Natural killer cell (primary cell): Measurements from ENCODE around the gene CDKN2AIPNL. TPM values are rescaled to one million over a fixed set of nuclear protein-coding genes. Genes with fewer than 3 reads are reported as not detected.
A peak's percentile ranks its signal among the peaks of the same experiment; 100 is the strongest.

Experiments
- ATAC-seq, 3 donors: fragments of 150-1000 bp in 2 of 3; fragments of 200-7000 bp in 1 of 3; cut with Tn5 transposase; 1 replicate in 1 of 3; 2 replicates in 2 of 3; pipeline ENCODE4 v1.10.0; 2021; ENCODE audit warnings: mild to moderate bottlenecking in 2 of 3, moderate library complexity in 2 of 3
- DNase-seq, 2 donors: peaks; one replicate each; pipeline versions ENCODE4 v3.0.0 to v3.0.0-alpha.2; 2013 to 2021; ENCODE audit warnings: mixed read lengths in 1 of 2
- H3K27ac ChIP-seq: one replicate; pipeline ENCODE4 v1.5.1; 2013; ENCODE audit warnings: mild to moderate bottlenecking, low read length
- H3K27me3 ChIP-seq: one replicate; pipeline ENCODE4 v1.6.1; 2013; ENCODE audit warnings: low read length; ENCODE audit not compliant: control insufficient read depth, insufficient read depth
- H3K36me3 ChIP-seq: one replicate; pipeline ENCODE4 v1.6.1; 2013; ENCODE audit warnings: low read length; ENCODE audit not compliant: control insufficient read depth, insufficient read depth
- H3K4me1 ChIP-seq: one replicate; pipeline ENCODE4 v1.6.1; 2013; ENCODE audit warnings: low read length; ENCODE audit not compliant: control insufficient read depth, insufficient read depth
- H3K4me3 ChIP-seq: one replicate; pipeline ENCODE4 v1.5.1; 2013; ENCODE audit warnings: low read length
- H3K9me3 ChIP-seq: one replicate; pipeline ENCODE4 v1.6.1; 2013; ENCODE audit warnings: low read length; ENCODE audit not compliant: control insufficient read depth, insufficient read depth
- H3K27ac Mint-ChIP-seq, 2 donors: one replicate each; pipeline ENCODE4 v1.8.0; 2022; ENCODE audit warnings: mild to moderate bottlenecking in 2 of 2, mixed read lengths in 2 of 2, moderate library complexity in 1 of 2
- H3K27me3 Mint-ChIP-seq, 2 donors: one replicate each; pipeline ENCODE4 v1.8.0; 2022; ENCODE audit warnings: low read depth in 2 of 2, mixed read lengths in 2 of 2
- H3K36me3 Mint-ChIP-seq: one replicate; pipeline ENCODE4 v1.8.0; 2022; ENCODE audit warnings: mixed read lengths
- H3K4me1 Mint-ChIP-seq, 2 donors: one replicate each; pipeline ENCODE4 v1.8.0; 2022; ENCODE audit warnings: mixed read lengths in 2 of 2
- H3K4me3 Mint-ChIP-seq: one replicate; pipeline ENCODE4 v1.8.0; 2022; ENCODE audit warnings: mild to moderate bottlenecking, moderate library complexity, mixed read lengths
- H3K9me3 Mint-ChIP-seq, 2 donors: one replicate each; pipeline ENCODE4 v1.8.0; 2022; ENCODE audit warnings: mixed read lengths in 2 of 2
- WGBS: methylation state at CpG from one replicate; pipeline ENCODE4 v1.1.7; 2013; ENCODE audit warnings: missing lambda C conversion rate; ENCODE audit not compliant: insufficient coverage; 5-methylcytosine and 5-hydroxymethylcytosine counted together
- intact Hi-C: fragments of 100-400 bp; cut with micrococcal nuclease; formaldehyde crosslinking; loops from one replicate; pipeline ENCODE4 v1.14.2; 2022
- total RNA-seq, 4 donors: library from RNA; stranded (reverse); fragments of 120-200 nt in 1 of 4; gene quantifications; one replicate each; pipeline versions ENCODE4 v1.2.3 to v1.2.4, GENCODE V29; 2013 to 2022
- TF ChIP-seq, protein P1 (sequence below): fragments of 200-600 bp; IDR thresholded peaks from one replicate; pipeline ENCODE4 v1.8.0; 2022; ENCODE audit warnings: antibody characterized with exemption

The CDKN2AIPNL gene
- total RNA-seq, 3 donors from 2014 or later (not counting 1 experiment from before 2014, with no cell fraction given), result 12.3 to 15.5 (median 13.4) TPM

DNA sequence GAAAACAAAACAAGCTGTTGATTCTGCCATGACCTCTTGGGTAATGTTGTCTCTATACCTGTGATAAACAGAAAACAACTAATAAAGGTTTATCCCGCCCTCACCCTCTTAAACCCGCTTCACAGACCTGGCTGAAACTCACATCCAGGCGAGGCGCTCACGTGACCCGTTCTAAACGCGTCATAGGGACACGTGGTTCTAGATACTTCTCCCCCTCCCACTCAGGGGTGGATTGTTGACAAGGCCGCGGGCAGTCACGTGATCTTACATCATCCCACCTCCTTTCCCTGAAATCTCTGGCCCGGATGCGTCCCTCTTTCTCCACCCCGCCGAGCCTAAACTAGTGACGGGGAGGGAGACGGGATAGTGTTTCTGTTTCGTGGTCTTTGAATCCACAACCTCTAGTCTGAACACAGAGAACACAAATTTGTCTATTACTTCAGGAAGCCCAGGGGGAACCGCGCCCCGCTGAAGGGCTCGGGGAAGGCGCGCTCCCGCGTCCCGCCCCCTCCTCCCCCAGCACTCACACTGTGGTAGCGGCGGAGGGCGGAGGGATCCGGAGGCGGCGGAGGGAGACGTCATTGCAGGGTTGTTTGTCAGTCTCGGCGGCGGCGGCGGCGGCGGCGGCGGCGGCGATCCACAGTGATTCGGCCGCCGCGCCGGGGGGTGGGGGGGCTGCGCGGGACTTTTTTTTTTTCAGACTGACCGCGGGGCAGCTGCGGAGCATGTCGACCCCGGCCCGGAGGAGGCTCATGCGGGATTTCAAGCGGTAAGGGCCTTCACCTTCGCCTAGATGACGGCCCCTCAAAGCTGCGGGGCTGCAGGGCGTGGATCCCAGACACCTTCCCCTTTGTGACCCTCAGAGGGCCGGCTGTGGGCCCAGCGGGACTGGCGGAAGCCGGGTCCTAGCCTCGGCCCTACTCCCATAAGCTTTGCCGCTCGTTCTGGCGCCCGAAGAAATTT is 40.5 kb downstream of the CDKN2AIPNL start, which contains the start of gene UBE2B:
Gene UBE2B (plus strand): TSS at position 699 of the 963 bp plus-strand sequence. CDS start 27 bp downstream, at position 726.
- Histone ChIP-seq H3K27me3 (no peaks in the 10 kb centered on the region), H3K36me3 (peaks cover 7% of the 10 kb centered on the region), H3K9me3 (no peaks in the 10 kb centered on the region), H3K27ac (peak within 1 kb of the TSS; percentile 100), H3K4me1 (peaks cover 26% of the 10 kb centered on the region), H3K4me3 (peak within 1 kb of the TSS; percentile 100)
- ATAC-seq (peak; percentile 78 to 91 (median 79)), DNase-seq (peak; percentile 95 to 99)
- peaks cover 54 to 62% of the 10 kb centered on the region in 2 donors for H3K4me1 Mint-ChIP-seq
- H3K27ac Mint-ChIP-seq, result peak within 1 kb of the TSS; percentile 98 to 99
- H3K9me3 Mint-ChIP-seq, result peaks cover 2 to 3% of the 10 kb centered on the region in 2 donors
- no peaks in the 10 kb centered on the region for H3K27me3 Mint-ChIP-seq
- intact Hi-C loops, result loop anchor here (1.0 to 5.0 kb wide), 7 partner anchors 41 to 368 kb away; partner anchors contain the start of genes CAMLG, CDKN2AIPNL, PPP2CA and SEC24A
- peaks cover 7% of the 10 kb centered on the region for H3K36me3 Mint-ChIP-seq
- under 1% methylated on average over 66 of the region's 74 CpGs for whole genome bisulfite sequencing
- TF ChIP-seq, protein P1, sequence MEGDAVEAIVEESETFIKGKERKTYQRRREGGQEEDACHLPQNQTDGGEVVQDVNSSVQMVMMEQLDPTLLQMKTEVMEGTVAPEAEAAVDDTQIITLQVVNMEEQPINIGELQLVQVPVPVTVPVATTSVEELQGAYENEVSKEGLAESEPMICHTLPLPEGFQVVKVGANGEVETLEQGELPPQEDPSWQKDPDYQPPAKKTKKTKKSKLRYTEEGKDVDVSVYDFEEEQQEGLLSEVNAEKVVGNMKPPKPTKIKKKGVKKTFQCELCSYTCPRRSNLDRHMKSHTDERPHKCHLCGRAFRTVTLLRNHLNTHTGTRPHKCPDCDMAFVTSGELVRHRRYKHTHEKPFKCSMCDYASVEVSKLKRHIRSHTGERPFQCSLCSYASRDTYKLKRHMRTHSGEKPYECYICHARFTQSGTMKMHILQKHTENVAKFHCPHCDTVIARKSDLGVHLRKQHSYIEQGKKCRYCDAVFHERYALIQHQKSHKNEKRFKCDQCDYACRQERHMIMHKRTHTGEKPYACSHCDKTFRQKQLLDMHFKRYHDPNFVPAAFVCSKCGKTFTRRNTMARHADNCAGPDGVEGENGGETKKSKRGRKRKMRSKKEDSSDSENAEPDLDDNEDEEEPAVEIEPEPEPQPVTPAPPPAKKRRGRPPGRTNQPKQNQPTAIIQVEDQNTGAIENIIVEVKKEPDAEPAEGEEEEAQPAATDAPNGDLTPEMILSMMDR, result no peak
- peak within 1 kb of the TSS; percentile 94 for H3K4me3 Mint-ChIP-seq

DNA sequence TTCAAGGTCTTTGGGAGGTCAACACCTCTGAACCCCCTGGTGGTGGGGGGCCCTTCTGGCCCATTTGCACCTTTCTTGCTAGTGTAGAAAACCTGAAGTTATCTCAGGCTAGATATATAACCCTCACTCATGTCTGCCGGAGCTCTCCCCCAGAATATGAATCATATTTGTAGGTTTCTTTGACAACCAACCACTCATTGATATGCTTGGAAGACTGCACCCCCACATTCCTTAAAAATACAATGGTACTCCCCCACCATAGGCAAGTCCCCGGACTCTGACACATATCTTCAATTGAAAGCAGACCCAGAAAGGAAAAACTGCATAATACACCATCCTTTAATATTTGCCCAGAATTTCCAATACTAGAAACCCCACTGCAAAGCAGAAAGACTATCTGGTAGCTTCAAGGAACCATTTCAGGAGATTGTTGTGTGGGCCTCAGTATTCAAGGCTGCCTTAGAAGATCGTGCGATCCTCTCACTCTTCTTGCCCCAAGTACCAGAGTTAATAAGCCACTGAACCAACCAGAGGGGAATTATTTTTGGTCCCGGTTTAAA is 41.3 kb downstream of the CDKN2AIPNL start:
- WGBS, result 29% methylated on average over 4 of the region's 5 CpGs
- Mint-ChIP-seq H3K9me3 (peaks cover 2 to 3% of the 10 kb centered on the region in 2 donors), H3K27ac (peak overlapping the region; percentile 98 to 99), H3K27me3 (no peaks in the 10 kb centered on the region), H3K36me3 (peaks cover 7% of the 10 kb centered on the region), H3K4me3 (peak overlapping the region; percentile 94), H3K4me1 (peaks cover 48 to 62% of the 10 kb centered on the region in 2 donors)
- Histone ChIP-seq H3K4me1 (peaks cover 26% of the 10 kb centered on the region), H3K27me3 (no peaks in the 10 kb centered on the region), H3K36me3 (peaks cover 4% of the 10 kb centered on the region), H3K4me3 (peak overlapping the region; percentile 100), H3K27ac (peak overlapping the region; percentile 100), H3K9me3 (no peaks in the 10 kb centered on the region)
- DNase-seq (no peak), ATAC-seq (peak; percentile 2 to 7 (median 5))
- intact Hi-C loops, result loop anchor here (2.0 to 5.0 kb wide), 6 partner anchors 42 to 368 kb away; partner anchors contain the start of genes CAMLG, CDKN2AIPNL, SEC24A and SKP1
- TF ChIP-seq, protein P1, result no peak

DNA sequence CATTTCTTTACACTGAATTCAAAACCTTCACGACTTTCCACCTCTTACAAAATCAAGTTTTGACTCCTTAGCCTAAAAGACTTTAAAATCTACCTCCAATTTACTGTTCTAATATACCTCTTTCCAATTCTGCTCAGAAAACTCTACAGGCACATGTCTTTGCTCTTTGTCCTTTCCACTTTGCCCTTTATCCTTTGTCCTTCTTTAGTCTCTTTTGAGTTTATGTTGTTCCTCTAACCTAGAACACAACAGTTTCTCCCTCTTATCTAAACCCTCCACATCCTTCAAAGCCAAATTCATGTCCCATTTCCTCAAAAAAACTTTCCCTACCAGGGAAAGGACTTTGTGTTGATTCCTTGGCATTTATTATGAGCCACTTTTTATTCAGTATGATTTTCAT is 46.1 kb downstream of the CDKN2AIPNL start:
- no peak overlapping the region for H3K4me3 ChIP-seq
- intact Hi-C loops, result loop anchor here (5.0 kb wide), 1 partner anchor 267 kb away; the partner anchor contains the start of gene SAR1B

More for the DNA sequence above, 46.1 kb downstream of the CDKN2AIPNL start:
- Mint-ChIP-seq H3K36me3 (peaks cover 7% of the 10 kb centered on the region), H3K4me3 (no peak overlapping the region), H3K27ac (no peak overlapping the region), H3K27me3 (no peaks in the 10 kb centered on the region), H3K9me3 (peaks cover 2 to 3% of the 10 kb centered on the region in 2 donors), H3K4me1 (peaks cover 24 to 31% of the 10 kb centered on the region in 2 donors)
- no peak for ATAC-seq
- H3K36me3 ChIP-seq, result no peaks in the 10 kb centered on the region
- TF ChIP-seq, protein P1, result no peak
- 94% methylated on average over 1 of the region's 1 CpG for WGBS
- H3K27ac ChIP-seq, result no peak overlapping the region
- no peak for DNase-seq
- no peaks in the 10 kb centered on the region for H3K9me3 ChIP-seq
- no peaks in the 10 kb centered on the region for H3K27me3 ChIP-seq
- peaks cover 18% of the 10 kb centered on the region for H3K4me1 ChIP-seq
